ENCODE data around the gene CAP2.
"Not testable (repeated sequence)": the region's sequence is repeated elsewhere in the genome, so short reads cannot be mapped to it uniquely, and the experiment has no call there.

Gene CAP2

GRCh38 chr6:17432356-17432755, 39.0 kb downstream of the CAP2 start:
- no peaks in the 10 kb centered on the region for H3K36me3 ChIP-seq (ENCODE audit: control insufficient read depth in 2 of 2, insufficient read depth in 2 of 2, low read length in 2 of 2)
- H3K4me3 ChIP-seq (ENCODE audit: low read length in 2 of 2) = no peak overlapping the region
- no peaks in the 10 kb centered on the region for H3K9me3 ChIP-seq (ENCODE audit: control insufficient read depth in 2 of 2, low read length in 2 of 2)
- H3K4me1 ChIP-seq (ENCODE audit: control insufficient read depth in 2 of 2, insufficient read depth in 2 of 2, low read length in 2 of 2) = no peaks in the 10 kb centered on the region
- H3K27me3 ChIP-seq (ENCODE audit: control insufficient read depth in 2 of 2, insufficient read depth in 2 of 2, low read length in 2 of 2) = no peaks in the 10 kb centered on the region
- no peak overlapping the region for H3K9ac ChIP-seq (ENCODE audit: low read depth in 1 of 2, low read length in 2 of 2)
- H3K27ac ChIP-seq (ENCODE audit: low read depth in 2 of 2, low read length in 2 of 2) = no peak overlapping the region

- no peaks in the 10 kb centered on the region for H3K4me1 ChIP-seq (ENCODE audit: control insufficient read depth in 2 of 2, insufficient read depth in 2 of 2, low read length in 2 of 2)
- H3K27me3 ChIP-seq (ENCODE audit: control insufficient read depth in 2 of 2, insufficient read depth in 2 of 2, low read length in 2 of 2) = no peaks in the 10 kb centered on the region
- H3K4me3 ChIP-seq (ENCODE audit: low read length in 2 of 2) = no peak overlapping the region
- no peaks in the 10 kb centered on the region for H3K36me3 ChIP-seq (ENCODE audit: control insufficient read depth in 2 of 2, insufficient read depth in 2 of 2, low read length in 2 of 2)
- H3K9me3 ChIP-seq (ENCODE audit: control insufficient read depth in 2 of 2, low read length in 2 of 2) = no peaks in the 10 kb centered on the region
- H3K27ac ChIP-seq (ENCODE audit: low read depth in 2 of 2, low read length in 2 of 2) = no peak overlapping the region
- no peak overlapping the region for H3K9ac ChIP-seq (ENCODE audit: low read depth in 1 of 2, low read length in 2 of 2)
These were observed 46.0 kb downstream of the CAP2 start for GRCh38 chr6:17439243-17439993.

- not testable (repeated sequence) for H3K4me3 ChIP-seq (ENCODE audit: low read length in 2 of 2); H3K36me3 ChIP-seq (ENCODE audit: control insufficient read depth in 2 of 2, insufficient read depth in 2 of 2, low read length in 2 of 2); H3K4me1 ChIP-seq (ENCODE audit: control insufficient read depth in 2 of 2, insufficient read depth in 2 of 2, low read length in 2 of 2); H3K9ac ChIP-seq (ENCODE audit: low read depth in 1 of 2, low read length in 2 of 2); H3K27me3 ChIP-seq (ENCODE audit: control insufficient read depth in 2 of 2, insufficient read depth in 2 of 2, low read length in 2 of 2); H3K27ac ChIP-seq (ENCODE audit: low read depth in 2 of 2, low read length in 2 of 2); H3K9me3 ChIP-seq (ENCODE audit: control insufficient read depth in 2 of 2, low read length in 2 of 2)
These were observed 47.4 kb downstream of the CAP2 start for GRCh38 chr6:17440811-17441210.

GRCh38 chr6:17442196-17442595, 48.8 kb downstream of the CAP2 start:
- H3K4me3 ChIP-seq (ENCODE audit: low read length in 2 of 2) = no peak overlapping the region
- no peak overlapping the region for H3K27ac ChIP-seq (ENCODE audit: low read depth in 2 of 2, low read length in 2 of 2)
- no peak overlapping the region for H3K9ac ChIP-seq (ENCODE audit: low read depth in 1 of 2, low read length in 2 of 2)
- no peaks in the 10 kb centered on the region for H3K4me1 ChIP-seq (ENCODE audit: control insufficient read depth in 2 of 2, insufficient read depth in 2 of 2, low read length in 2 of 2)
- H3K27me3 ChIP-seq (ENCODE audit: control insufficient read depth in 2 of 2, insufficient read depth in 2 of 2, low read length in 2 of 2) = no peaks in the 10 kb centered on the region
- H3K36me3 ChIP-seq (ENCODE audit: control insufficient read depth in 2 of 2, insufficient read depth in 2 of 2, low read length in 2 of 2) = no peaks in the 10 kb centered on the region
- H3K9me3 ChIP-seq (ENCODE audit: control insufficient read depth in 2 of 2, low read length in 2 of 2) = no peaks in the 10 kb centered on the region

GRCh38 chr6:17446713-17447112, 53.3 kb downstream of the CAP2 start:
- H3K9ac ChIP-seq (ENCODE audit: low read depth in 1 of 2, low read length in 2 of 2) = no peak overlapping the region
- H3K4me1 ChIP-seq (ENCODE audit: control insufficient read depth in 2 of 2, insufficient read depth in 2 of 2, low read length in 2 of 2) = no peaks in the 10 kb centered on the region
- no peak overlapping the region for H3K4me3 ChIP-seq (ENCODE audit: low read length in 2 of 2)
- H3K36me3 ChIP-seq (ENCODE audit: control insufficient read depth in 2 of 2, insufficient read depth in 2 of 2, low read length in 2 of 2) = no peaks in the 10 kb centered on the region
- no peaks in the 10 kb centered on the region for H3K27me3 ChIP-seq (ENCODE audit: control insufficient read depth in 2 of 2, insufficient read depth in 2 of 2, low read length in 2 of 2)
- no peaks in the 10 kb centered on the region for H3K9me3 ChIP-seq (ENCODE audit: control insufficient read depth in 2 of 2, low read length in 2 of 2)
- no peak overlapping the region for H3K27ac ChIP-seq (ENCODE audit: low read depth in 2 of 2, low read length in 2 of 2)

GRCh38 chr6:17448165-17448564, 54.8 kb downstream of the CAP2 start:
- H3K36me3 ChIP-seq (ENCODE audit: control insufficient read depth in 2 of 2, insufficient read depth in 2 of 2, low read length in 2 of 2) = no peaks in the 10 kb centered on the region
- no peak overlapping the region for H3K27ac ChIP-seq (ENCODE audit: low read depth in 2 of 2, low read length in 2 of 2)
- no peak overlapping the region for H3K9ac ChIP-seq (ENCODE audit: low read depth in 1 of 2, low read length in 2 of 2)
- H3K27me3 ChIP-seq (ENCODE audit: control insufficient read depth in 2 of 2, insufficient read depth in 2 of 2, low read length in 2 of 2) = no peaks in the 10 kb centered on the region
- H3K9me3 ChIP-seq (ENCODE audit: control insufficient read depth in 2 of 2, low read length in 2 of 2) = no peaks in the 10 kb centered on the region
- no peak overlapping the region for H3K4me3 ChIP-seq (ENCODE audit: low read length in 2 of 2)
- no peaks in the 10 kb centered on the region for H3K4me1 ChIP-seq (ENCODE audit: control insufficient read depth in 2 of 2, insufficient read depth in 2 of 2, low read length in 2 of 2)

GRCh38 chr6:17450397-17450796, 57.0 kb downstream of the CAP2 start:
- Histone ChIP-seq H3K4me3 (ENCODE audit: low read length in 2 of 2) (no peak overlapping the region), H3K27ac (ENCODE audit: low read depth in 2 of 2, low read length in 2 of 2) (no peak overlapping the region), H3K9me3 (ENCODE audit: control insufficient read depth in 2 of 2, low read length in 2 of 2) (no peaks in the 10 kb centered on the region), H3K36me3 (ENCODE audit: control insufficient read depth in 2 of 2, insufficient read depth in 2 of 2, low read length in 2 of 2) (no peaks in the 10 kb centered on the region), H3K9ac (ENCODE audit: low read depth in 1 of 2, low read length in 2 of 2) (no peak overlapping the region), H3K27me3 (ENCODE audit: control insufficient read depth in 2 of 2, insufficient read depth in 2 of 2, low read length in 2 of 2) (no peaks in the 10 kb centered on the region), H3K4me1 (ENCODE audit: control insufficient read depth in 2 of 2, insufficient read depth in 2 of 2, low read length in 2 of 2) (no peaks in the 10 kb centered on the region)

GRCh38 chr6:17450832-17451231, 57.4 kb downstream of the CAP2 start:
- no peaks in the 10 kb centered on the region for H3K36me3 ChIP-seq (ENCODE audit: control insufficient read depth in 2 of 2, insufficient read depth in 2 of 2, low read length in 2 of 2)
- no peak overlapping the region for H3K9ac ChIP-seq (ENCODE audit: low read depth in 1 of 2, low read length in 2 of 2)
- H3K27ac ChIP-seq (ENCODE audit: low read depth in 2 of 2, low read length in 2 of 2) = no peak overlapping the region
- H3K27me3 ChIP-seq (ENCODE audit: control insufficient read depth in 2 of 2, insufficient read depth in 2 of 2, low read length in 2 of 2) = no peaks in the 10 kb centered on the region
- no peaks in the 10 kb centered on the region for H3K9me3 ChIP-seq (ENCODE audit: control insufficient read depth in 2 of 2, low read length in 2 of 2)
- H3K4me3 ChIP-seq (ENCODE audit: low read length in 2 of 2) = no peak overlapping the region
- H3K4me1 ChIP-seq (ENCODE audit: control insufficient read depth in 2 of 2, insufficient read depth in 2 of 2, low read length in 2 of 2) = no peaks in the 10 kb centered on the region

- H3K9me3 ChIP-seq (ENCODE audit: control insufficient read depth in 2 of 2, low read length in 2 of 2) = no peaks in the 10 kb centered on the region
- no peak overlapping the region for H3K27ac ChIP-seq (ENCODE audit: low read depth in 2 of 2, low read length in 2 of 2)
- H3K27me3 ChIP-seq (ENCODE audit: control insufficient read depth in 2 of 2, insufficient read depth in 2 of 2, low read length in 2 of 2) = no peaks in the 10 kb centered on the region
- H3K36me3 ChIP-seq (ENCODE audit: control insufficient read depth in 2 of 2, insufficient read depth in 2 of 2, low read length in 2 of 2) = no peaks in the 10 kb centered on the region
- no peak overlapping the region for H3K4me3 ChIP-seq (ENCODE audit: low read length in 2 of 2)
- no peaks in the 10 kb centered on the region for H3K4me1 ChIP-seq (ENCODE audit: control insufficient read depth in 2 of 2, insufficient read depth in 2 of 2, low read length in 2 of 2)
- H3K9ac ChIP-seq (ENCODE audit: low read depth in 1 of 2, low read length in 2 of 2) = no peak overlapping the region
These were observed 58.7 kb downstream of the CAP2 start for GRCh38 chr6:17452096-17452495.

GRCh38 chr6:17454316-17455005, 61.1 kb downstream of the CAP2 start:
- Histone ChIP-seq H3K4me3 (ENCODE audit: low read length in 2 of 2) (no peak overlapping the region), H3K36me3 (ENCODE audit: control insufficient read depth in 2 of 2, insufficient read depth in 2 of 2, low read length in 2 of 2) (no peaks in the 10 kb centered on the region), H3K9ac (ENCODE audit: low read depth in 1 of 2, low read length in 2 of 2) (no peak overlapping the region), H3K9me3 (ENCODE audit: control insufficient read depth in 2 of 2, low read length in 2 of 2) (no peaks in the 10 kb centered on the region), H3K27ac (ENCODE audit: low read depth in 2 of 2, low read length in 2 of 2) (no peak overlapping the region), H3K27me3 (ENCODE audit: control insufficient read depth in 2 of 2, insufficient read depth in 2 of 2, low read length in 2 of 2) (no peaks in the 10 kb centered on the region), H3K4me1 (ENCODE audit: control insufficient read depth in 2 of 2, insufficient read depth in 2 of 2, low read length in 2 of 2) (no peaks in the 10 kb centered on the region)

Data from mucosa of rectum (tissue), 2 donors.